CD4-positive, alpha-beta T cell treated with Interleukin-15 for 4 hours (primary cell): ENCODE results near the gene HEXIM1.
"Not testable (repeated sequence)": the region's sequence is repeated elsewhere in the genome, so short reads cannot be mapped to it uniquely, and the experiment has no call there.

Experiments used
- DNase-seq: peaks from one replicate; pipeline ENCODE4 v3.0.0-alpha.2; 2020; ENCODE audit warnings: low spot score

The HEXIM1 gene

DNA sequence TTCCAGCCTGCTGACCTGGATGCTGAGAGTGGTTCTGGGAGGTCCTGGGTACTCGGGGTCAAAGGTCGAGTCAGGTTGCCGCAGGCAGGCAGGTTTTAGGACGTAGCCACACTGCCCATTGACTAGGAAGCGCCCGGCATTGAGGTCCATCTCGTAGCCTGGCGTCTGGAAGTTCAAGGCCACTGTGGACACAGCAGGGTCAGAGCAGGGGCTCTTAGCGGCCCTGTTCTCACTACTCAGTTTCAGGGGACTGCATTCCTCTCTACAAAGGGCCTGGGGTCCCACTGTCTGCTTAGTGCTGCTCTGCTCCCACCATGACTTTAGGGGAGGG is 34.9 kb upstream of the HEXIM1 start:
- DNase-seq: no peak

GRCh38 chr17:45114117-45114932 is 34.0 kb upstream of the HEXIM1 start:
- no peak for DNase-seq

DNA sequence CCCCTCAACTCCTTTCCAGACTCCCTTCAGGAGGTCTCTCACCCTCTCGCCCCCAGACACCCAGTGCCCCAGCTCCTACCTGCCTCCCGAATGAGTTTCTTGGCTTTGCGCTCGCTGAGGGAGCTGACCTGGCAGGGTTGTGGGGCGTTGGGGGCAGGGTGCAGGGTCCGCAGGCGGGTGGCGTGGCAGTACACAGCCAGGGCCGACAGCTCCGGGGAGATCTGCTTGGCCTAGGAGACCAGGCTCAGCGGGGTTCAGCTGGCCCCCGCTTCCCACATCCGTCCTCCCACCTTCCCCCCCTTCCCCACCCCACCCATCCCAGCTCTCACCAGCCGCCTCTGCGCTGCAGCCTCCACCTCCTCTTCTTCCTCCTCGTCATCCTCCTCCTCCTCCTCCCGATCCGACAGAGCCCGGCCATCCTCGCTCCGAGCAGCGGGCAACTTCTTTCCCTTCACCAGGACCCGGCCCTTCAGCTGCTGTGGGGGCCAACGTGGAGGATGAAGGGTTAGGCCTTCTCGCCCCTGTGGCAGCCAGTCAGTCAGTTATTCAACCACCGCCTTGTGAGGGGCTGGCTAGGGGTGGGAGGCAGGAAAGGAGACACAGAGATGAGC is 33.2 kb upstream of the HEXIM1 start:
- DNase-seq: no peak

DNA sequence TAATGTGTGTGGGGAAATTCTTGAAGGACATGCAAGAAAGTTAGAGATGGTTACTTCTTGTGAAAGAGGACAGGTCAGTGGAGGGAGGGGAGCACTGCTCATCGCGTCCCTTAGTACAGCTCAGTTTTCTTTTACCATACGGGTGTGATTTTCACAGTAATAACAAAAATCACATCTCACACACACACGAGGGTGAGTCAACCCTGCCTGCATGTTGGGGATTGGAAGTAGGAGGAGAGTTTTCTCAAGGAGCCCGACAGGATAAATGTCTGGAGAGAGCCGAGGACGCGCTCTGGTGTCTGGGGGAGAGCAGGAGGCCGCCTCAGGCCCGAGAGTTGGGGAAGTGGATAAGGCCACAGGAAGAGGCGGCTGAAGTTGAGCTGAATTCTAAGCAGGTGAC is 32.4 kb upstream of the HEXIM1 start:
- no peak for DNase-seq

DNA sequence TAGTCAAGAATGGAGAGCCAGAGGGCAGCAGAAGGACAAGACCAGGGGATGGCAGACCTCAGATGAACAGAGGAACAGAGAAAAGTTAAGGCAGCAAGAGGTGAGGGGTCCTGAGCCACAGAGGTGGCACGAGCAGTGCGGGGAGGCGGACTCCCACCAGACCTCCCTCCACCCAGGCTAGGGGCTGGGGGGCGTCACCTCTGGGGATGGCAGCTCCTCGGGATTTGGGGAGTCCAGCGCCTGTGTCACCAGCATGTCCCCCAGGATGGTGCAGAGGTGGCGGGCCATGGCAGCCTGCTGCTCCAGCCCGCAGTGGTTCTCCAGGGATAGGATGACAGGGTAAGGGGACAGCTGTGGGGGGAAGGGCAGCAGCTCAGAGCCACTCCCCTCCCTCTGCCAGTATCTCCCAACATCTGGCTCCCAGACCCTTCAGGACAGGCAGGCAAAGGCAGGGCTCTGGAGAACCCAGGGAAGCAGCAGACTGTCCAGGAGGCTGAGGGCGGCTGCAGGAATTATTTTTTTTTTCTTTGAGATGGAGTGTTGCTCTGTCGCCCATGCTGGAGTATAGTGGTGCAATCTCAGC is 31.8 kb upstream of the HEXIM1 start:
- no peak for DNase-seq

GRCh38 chr17:45117334-45117733 is 30.9 kb upstream of the HEXIM1 start:
- no peak for DNase-seq

DNA sequence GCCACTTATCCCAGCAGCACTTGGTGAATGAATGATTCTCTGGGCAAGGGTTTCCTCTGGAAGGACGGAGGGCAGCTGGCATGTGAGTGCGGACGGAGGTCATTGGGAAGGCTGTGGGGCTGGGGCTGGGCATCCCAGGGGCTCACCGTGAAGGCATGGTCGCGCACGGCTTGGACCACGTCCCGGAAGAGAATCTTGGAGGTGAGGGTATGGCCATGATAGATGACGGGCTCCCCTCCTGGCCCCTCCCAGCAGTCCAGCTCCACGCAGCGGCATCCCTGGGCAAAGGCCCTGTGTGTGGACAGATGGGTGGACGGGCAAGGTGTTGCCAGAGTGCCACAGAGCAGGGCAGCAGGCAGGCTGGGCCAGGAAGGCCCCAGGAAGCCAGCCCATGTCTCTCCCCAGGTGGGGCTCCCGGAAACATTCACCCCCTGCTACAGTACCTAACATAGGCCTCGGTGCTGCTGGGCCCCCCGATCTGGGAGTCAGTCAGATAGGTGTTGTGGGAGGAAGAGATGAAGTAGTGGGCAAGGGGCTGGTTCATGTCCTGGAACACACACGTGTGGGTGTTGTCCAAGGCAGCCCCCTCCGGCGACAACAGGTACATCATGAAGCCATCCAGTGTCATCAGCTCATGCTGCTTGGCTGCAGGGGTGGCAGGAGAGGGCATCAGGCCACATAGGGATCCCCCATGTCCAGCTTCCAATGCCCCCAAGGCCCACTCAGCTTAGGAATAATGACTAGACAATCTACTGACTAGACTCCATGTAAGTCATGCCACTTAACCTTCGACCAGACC is 30.2 kb upstream of the HEXIM1 start:
- no peak for DNase-seq

DNA sequence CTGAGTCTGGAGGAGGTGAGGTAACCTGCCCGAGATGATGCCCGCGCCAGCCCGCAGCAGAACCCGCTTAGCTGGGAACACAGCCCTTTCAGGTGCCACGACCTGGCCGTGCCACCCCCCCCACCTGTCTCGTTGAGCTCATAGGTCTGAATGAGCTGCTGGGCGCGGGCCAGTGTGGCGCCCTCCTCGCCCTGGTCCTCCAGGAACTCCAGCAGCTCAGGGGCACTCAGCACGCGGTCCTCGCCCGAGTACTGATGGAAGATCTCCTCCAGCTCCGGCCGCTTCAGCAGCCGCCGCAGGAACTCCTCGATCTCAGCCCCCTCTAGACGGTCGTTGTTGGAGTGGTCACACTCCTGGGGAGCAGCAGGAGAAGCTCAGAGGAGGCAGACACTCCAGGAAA is 29.6 kb upstream of the HEXIM1 start:
- DNase-seq: no peak

DNA sequence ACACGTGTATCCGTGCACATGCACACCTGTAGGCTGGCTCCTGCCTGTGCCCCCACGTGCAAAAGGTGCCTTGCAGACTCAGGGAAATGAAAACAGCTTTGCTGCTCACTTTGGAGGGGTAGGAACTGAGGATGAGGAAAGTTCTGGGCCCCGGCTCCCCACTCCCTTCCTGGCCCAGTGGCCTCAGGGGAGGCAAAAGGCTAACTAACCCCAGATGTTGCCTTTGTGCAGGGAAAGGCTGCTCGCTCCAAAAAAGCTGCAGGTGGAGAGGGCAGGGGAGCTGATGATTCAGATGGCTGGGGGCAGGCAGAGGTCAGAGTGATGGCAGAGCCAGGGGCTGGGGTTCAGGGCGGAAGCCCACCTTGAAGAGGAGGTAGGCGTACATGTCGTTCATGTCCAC is 28.3 kb upstream of the HEXIM1 start:
- no peak for DNase-seq

- no peak for DNase-seq
Measured at GRCh38 chr17:45120558-45120957, 27.7 kb upstream of the HEXIM1 start.

GRCh38 chr17:45121055-45121454 is 27.2 kb upstream of the HEXIM1 start:
- DNase-seq: no peak

DNA sequence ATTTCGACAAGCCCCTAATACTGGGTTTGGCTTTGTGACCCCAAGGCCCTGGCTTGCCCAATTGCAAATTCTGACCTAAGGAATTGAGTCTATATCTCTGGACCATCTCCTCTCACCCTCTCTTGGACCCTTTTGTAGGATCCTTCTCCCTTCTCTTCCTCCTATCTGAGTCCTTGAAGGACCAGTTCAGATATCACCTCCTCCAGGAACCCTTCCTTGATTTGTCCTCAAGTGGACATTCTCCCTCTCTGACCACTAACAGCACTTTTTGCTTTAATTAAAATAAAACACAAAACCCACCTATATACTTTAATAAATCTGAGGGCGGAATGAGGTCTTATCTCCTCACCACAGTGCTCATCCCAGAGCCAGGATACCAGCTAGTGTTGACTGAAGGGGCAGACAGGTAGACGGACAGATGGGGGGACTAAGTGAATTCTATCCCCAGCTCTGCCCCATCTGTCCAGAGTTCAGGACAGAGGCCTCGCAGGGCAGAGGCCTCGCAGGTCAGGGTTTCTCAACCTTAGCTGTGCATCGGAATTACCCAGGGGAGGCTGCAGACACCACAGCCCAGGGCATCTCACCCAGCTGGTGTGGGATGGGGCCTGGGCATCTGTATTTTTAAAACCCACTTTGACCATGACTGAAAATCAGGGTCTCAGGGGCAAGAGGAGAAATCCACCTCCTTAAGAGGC is 25.1 kb upstream of the HEXIM1 start:
- DNase-seq: no peak

GRCh38 chr17:45123930-45124796 is 24.1 kb upstream of the HEXIM1 start:
- peak; percentile 62 for DNase-seq

GRCh38 chr17:45124797-45125122 is 23.5 kb upstream of the HEXIM1 start:
- DNase-seq: not testable (repeated sequence)

DNA sequence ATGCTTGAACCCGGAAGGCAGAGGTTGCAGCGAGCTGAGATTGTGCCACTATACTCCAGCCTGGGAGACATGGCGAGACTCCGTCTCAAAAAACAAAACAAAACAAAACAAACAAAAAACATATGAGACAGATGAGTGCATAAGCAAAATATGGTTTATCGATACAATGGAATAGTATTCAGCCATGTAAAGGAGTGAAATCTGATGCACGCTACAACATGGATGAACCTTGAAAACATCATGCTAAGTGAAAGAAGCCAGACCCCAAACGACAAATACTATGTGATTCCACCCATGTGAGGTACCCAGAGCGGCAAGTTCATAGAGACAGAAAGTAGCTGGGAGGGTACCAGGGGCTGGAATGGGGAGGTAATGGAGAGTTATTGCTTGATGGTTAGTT is 22.8 kb upstream of the HEXIM1 start:
- DNase-seq: no peak

DNA sequence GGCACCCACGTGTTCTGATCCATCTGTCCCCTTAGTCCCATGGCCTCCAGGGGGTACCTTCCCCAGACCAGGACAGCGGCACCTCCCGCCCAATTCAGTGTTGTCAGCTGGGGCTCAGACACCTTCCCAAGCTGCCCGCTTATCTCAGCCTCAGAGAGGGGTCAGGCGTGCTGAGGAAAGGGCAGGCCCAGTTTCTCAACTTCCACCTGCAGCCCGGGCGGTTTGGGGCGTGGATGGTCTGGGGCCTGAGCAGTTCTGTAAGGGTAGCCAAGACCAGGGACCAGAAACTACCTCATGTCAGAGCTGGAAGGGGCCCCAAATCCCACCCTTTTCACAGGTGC is 21.1 kb upstream of the HEXIM1 start:
- no peak for DNase-seq

DNA sequence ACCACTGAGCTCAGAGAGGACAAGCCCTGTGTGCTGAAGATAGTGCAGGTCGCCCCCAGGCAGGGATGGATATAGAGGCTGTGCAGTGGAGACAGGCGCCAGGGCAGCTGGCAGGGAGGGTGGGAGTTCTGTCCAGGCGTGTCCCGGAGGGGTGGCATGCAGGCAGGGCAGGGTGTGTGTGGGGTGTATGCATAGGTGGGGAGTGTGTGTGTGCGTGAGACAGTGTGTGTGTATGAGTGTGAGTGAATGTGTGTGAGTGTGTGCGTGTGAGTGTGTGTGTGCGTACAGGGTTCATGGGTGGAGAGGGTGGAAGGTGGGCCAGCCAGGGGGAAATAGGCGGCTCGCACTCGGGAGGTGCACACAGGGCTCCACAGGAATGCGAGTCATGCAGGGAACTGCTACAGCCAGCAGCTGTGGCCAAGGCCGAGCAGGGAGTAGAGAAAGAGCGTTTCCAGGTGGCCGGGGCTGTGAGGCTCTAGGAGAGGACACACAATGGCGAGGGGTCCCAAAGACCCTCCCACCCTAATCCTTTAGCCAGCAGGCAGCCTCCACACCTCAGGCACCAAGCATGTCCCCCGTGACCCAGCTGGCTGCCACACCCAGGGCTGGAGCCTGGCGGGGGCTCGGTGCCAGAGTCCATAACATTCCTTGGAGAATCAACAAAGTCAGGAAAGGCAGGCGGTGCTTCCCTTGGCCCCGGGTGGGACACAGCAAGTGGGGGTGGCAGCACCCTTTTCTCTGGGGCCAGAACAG is 20.6 kb upstream of the HEXIM1 start:
- DNase-seq: no peak

- no peak for DNase-seq
Measured at GRCh38 chr17:45128331-45128730, 19.9 kb upstream of the HEXIM1 start.

DNA sequence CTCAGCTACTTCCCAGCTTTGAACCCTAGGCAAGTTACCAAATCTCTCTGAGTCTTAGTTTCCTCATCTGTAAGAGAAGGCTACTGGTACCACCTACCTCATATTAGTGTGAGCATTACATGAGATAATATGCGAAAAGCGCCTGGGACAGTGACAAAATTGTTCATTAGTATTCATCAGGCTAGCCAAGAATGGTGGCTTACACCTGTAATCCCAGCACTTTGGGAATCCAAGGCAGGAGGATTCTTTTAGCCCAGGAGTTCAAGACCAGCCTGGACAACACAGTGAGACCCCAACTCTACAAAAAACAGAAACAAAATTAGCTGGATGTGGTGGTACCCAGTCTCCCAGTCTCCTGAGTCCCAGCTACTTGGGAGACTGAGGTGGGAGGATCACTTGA is 19.3 kb upstream of the HEXIM1 start:
- DNase-seq: no peak

GRCh38 chr17:45129426-45129939 is 18.8 kb upstream of the HEXIM1 start:
- no peak for DNase-seq
